ENCODE results near the gene ZNF821.

GRCh38 chr16:71845639-71846430 is 38.1 kb downstream of the ZNF821 start, which contains the start of gene ATXN1L:
- TF ChIP-seq GATA2 (IDR thresholded peaks at IDR 0.05; ENCODE audit: low read depth, low read length): no peak
- no peak for TF ChIP-seq GATA3 (IDR thresholded peaks at IDR 0.05; ENCODE audit: low read depth, low read length)

All from SH-SY5Y (cell line).